PC-3 (cell line): Measurements from ENCODE around the gene HSD17B12. TPM values are rescaled to one million over a fixed set of nuclear protein-coding genes. Genes with fewer than 3 reads are reported as not detected.

ENCODE experiments used
- ATAC-seq: fragments of 200-7000 bp; cut with Tn5 transposase; 2 replicates; pipeline ENCODE4 v1.9.1; 2020; ENCODE audit warnings: mild to moderate bottlenecking, moderate library complexity
- BruUV-seq: library from RNA; stranded (reverse); fragments of 400-500 nt; replicated peaks from 2 replicates; lab custom pipeline; 2021; lab: Mats Ljungman, UMichigan
- CTCF ChIA-PET: fragments of 300-600 bp; sonication (Branson Sonifier 250); formaldehyde crosslinking; loops from one replicate; lab custom pipeline; 2022; ENCODE audit warnings: antibody characterized with exemption; lab: Charles Lee
- POLR2A ChIA-PET: fragments of 300-600 bp; sonication (Branson Sonifier 250); formaldehyde crosslinking; loops from one replicate; lab custom pipeline; 2022; ENCODE audit warnings: antibody characterized with exemption; ENCODE audit not compliant: unreplicated experiment; lab: Charles Lee
- DNase-seq: peaks from one replicate; pipeline ENCODE4 v3.0.0-alpha.2; 2015
- H2AFZ ChIP-seq: fragments of 300-600 bp; sonication (generic); 2 replicates; pipeline ENCODE4 v1.6.0; 2016; ENCODE audit warnings: antibody characterized with exemption, low read length
- H3F3A ChIP-seq: fragments of 300-600 bp; sonication (generic); one replicate; pipeline ENCODE4 v1.6.0; 2017; ENCODE audit warnings: antibody characterized with exemption, low read length, control low read depth, mild to moderate bottlenecking; ENCODE audit not compliant: unreplicated experiment
- H3K27ac ChIP-seq: fragments of 300-600 bp; sonication (generic); 2 replicates; pipeline ENCODE4 v1.5.1; 2016; ENCODE audit warnings: mild to moderate bottlenecking, low read length
- H3K27me3 ChIP-seq: fragments of 300-600 bp; sonication (generic); 2 replicates; pipeline ENCODE4 v1.6.1; 2016; ENCODE audit warnings: low read length, mixed read lengths
- H3K36me3 ChIP-seq: fragments of 300-600 bp; sonication (generic); 2 replicates; pipeline ENCODE4 v1.6.1; 2016; ENCODE audit warnings: low read depth, mixed run types, low read length, mixed read lengths
- H3K4me1 ChIP-seq: fragments of 300-600 bp; sonication (generic); 2 replicates; pipeline ENCODE4 v1.5.1; 2016; ENCODE audit warnings: low read length; ENCODE audit not compliant: insufficient read depth
- H3K4me2 ChIP-seq: fragments of 300-600 bp; sonication (generic); 2 replicates; pipeline ENCODE4 v1.6.0; 2016; ENCODE audit warnings: low read length
- H3K4me3 ChIP-seq: fragments of 300-600 bp; sonication (generic); 2 replicates; pipeline ENCODE4 v1.5.1; 2016; ENCODE audit warnings: mild to moderate bottlenecking, low read length, mixed read lengths
- H3K79me2 ChIP-seq: fragments of 300-600 bp; sonication (generic); 2 replicates; pipeline ENCODE4 v1.6.1; 2017; ENCODE audit warnings: low read length, mixed read lengths
- H3K9ac ChIP-seq: fragments of 300-600 bp; sonication (generic); 2 replicates; pipeline ENCODE4 v1.6.0; 2016; ENCODE audit warnings: mild to moderate bottlenecking, low read length
- H3K9me2 ChIP-seq: fragments of 300-600 bp; sonication (generic); replicated peaks from 2 replicates; pipeline ENCODE4 v1.6.1; 2016; ENCODE audit warnings: mixed run types, low read length, mixed read lengths
- H3K9me3 ChIP-seq: fragments of 300-600 bp; sonication (generic); 2 replicates; pipeline ENCODE4 v1.6.1; 2016; ENCODE audit warnings: low read length, mixed read lengths
- H4K20me1 ChIP-seq: fragments of 300-600 bp; sonication (generic); 2 replicates; pipeline ENCODE4 v1.6.1; 2016; ENCODE audit warnings: low read length, mixed read lengths
- CTCF ChIP-seq: fragments of 300-600 bp; sonication (generic); conservative IDR thresholded peaks from 2 replicates; pipeline ENCODE4 v1.5.1; 2017; ENCODE audit warnings: antibody characterized with exemption, low read depth, mild to moderate bottlenecking, low read length
- EZH2 ChIP-seq: fragments of 300-600 bp; sonication (generic); IDR thresholded peaks from one replicate; pipeline ENCODE4 v1.6.1; 2017; ENCODE audit warnings: antibody characterized with exemption, mild to moderate bottlenecking, low read length; ENCODE audit not compliant: unreplicated experiment
- EZH2phosphoT487 ChIP-seq: fragments of 300-600 bp; sonication (generic); IDR thresholded peaks from 2 replicates; pipeline ENCODE4 v1.6.1; 2018; ENCODE audit warnings: mild to moderate bottlenecking, antibody characterized with exemption, low read length, borderline replicate concordance
- intact Hi-C: fragments of 100-400 bp; cut with micrococcal nuclease; formaldehyde crosslinking; loops from 2 replicates; pipeline ENCODE4 v1.9.0; 2023
- total RNA-seq: library from RNA; depleted of rRNA; stranded (reverse); fragments of >200 nt; gene quantifications from 2 replicates; pipeline ENCODE4 v1.2.3, GENCODE V29; 2014

HSD17B12 gene
- total RNA-seq, 1 experiment from 2014 or later: 77.6 TPM

DNA sequence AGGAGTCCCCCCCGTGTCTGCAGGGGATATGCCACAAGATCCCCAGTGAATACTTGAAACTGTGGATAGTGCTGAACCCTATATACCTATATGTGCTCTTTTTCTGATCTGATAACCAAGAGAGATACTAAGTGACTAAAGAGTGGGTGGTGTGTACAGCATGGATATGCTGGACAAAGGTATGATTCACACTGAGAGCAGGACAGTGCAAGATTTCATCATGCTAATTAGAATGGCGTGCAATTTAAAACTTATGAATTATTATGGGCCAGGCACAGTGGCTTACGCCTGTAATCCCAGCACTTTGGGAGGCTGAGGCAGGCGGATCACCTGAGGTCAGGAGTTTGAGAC lies 109.9 kb downstream of the HSD17B12 start:
- TF ChIP-seq EZH2phosphoT487 (no peak), CTCF (no peak), EZH2 (no peak)
- no peaks in the 10 kb centered on the region for H3K36me3 ChIP-seq
- H2AFZ ChIP-seq: no peak overlapping the region
- 0 out of 2 replicates have a peak overlapping the region, but pooled peaks have one; percentile 17 for H3K4me2 ChIP-seq
- no peaks in the 10 kb centered on the region for H3F3A ChIP-seq
- H4K20me1 ChIP-seq: no peaks in the 10 kb centered on the region
- peak; percentile 43; the same call in 1 of the 2 replicates for ATAC-seq
- H3K79me2 ChIP-seq: no peaks in the 10 kb centered on the region
- H3K4me3 ChIP-seq: no peak overlapping the region
- H3K9ac ChIP-seq: no peak overlapping the region
- CTCF ChIA-PET: no interaction called here
- intact Hi-C loops: no loop called here
- H3K27ac ChIP-seq: no peak overlapping the region
- H3K27me3 ChIP-seq: no peaks in the 10 kb centered on the region
- BruUV-seq: no TSS peak
- peak; percentile 9 for DNase-seq
- POLR2A ChIA-PET: no interaction called here
- H3K4me1 ChIP-seq: peaks cover 11% of the 10 kb centered on the region
- H3K9me2 ChIP-seq: no peaks in the 10 kb centered on the region
- no peaks in the 10 kb centered on the region for H3K9me3 ChIP-seq

DNA sequence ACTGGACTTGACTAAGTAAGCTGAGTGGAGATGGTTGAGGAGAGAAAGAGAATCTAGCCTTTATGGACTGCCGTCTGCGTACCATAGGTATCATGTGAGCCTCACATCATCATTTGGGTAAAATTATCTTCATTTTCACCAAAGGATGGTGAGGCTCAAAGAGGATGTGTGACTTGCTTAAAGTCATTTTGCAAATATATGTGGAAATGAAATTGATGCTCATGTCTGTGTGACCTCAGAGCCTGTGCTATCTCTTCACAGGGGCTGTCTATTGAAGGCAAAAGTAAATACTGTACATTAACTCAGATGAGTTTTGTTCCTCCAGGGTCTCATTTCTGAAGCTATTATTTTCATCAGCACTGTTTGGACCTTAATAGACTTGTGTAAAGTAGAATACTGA lies 116.8 kb downstream of the HSD17B12 start:
- CTCF ChIA-PET: interaction anchor here (0.6 kb wide), 1 partner anchor 420 kb away, joined by 4 read pairs; no protein-coding TSS in a partner anchor
- DNase-seq (no peak), ATAC-seq (no peak; the same call in 1 of the 2 replicates)
- no peaks in the 10 kb centered on the region for H3F3A ChIP-seq
- no peak overlapping the region for H3K9ac ChIP-seq
- H3K4me3 ChIP-seq: no peak overlapping the region
- TF ChIP-seq CTCF: no peak
- TF ChIP-seq EZH2: no peak
- no peak for TF ChIP-seq EZH2phosphoT487
- peaks cover 10% of the 10 kb centered on the region; the same call in 1 of the 2 replicates for H3K36me3 ChIP-seq
- H3K4me2 ChIP-seq: no peak overlapping the region
- H3K79me2 ChIP-seq: no peaks in the 10 kb centered on the region
- H3K27me3 ChIP-seq: no peaks in the 10 kb centered on the region
- intact Hi-C loops: no loop called here
- 0 out of 2 replicates have a peak, but pooled peaks cover under 1% of the 10 kb centered on the region for H4K20me1 ChIP-seq
- no peak overlapping the region for H2AFZ ChIP-seq
- H3K9me2 ChIP-seq: no peaks in the 10 kb centered on the region
- no peak overlapping the region for H3K27ac ChIP-seq
- POLR2A ChIA-PET: no interaction called here
- no TSS peak for BruUV-seq
- H3K9me3 ChIP-seq: no peaks in the 10 kb centered on the region
- H3K4me1 ChIP-seq: peaks cover 8% of the 10 kb centered on the region

DNA sequence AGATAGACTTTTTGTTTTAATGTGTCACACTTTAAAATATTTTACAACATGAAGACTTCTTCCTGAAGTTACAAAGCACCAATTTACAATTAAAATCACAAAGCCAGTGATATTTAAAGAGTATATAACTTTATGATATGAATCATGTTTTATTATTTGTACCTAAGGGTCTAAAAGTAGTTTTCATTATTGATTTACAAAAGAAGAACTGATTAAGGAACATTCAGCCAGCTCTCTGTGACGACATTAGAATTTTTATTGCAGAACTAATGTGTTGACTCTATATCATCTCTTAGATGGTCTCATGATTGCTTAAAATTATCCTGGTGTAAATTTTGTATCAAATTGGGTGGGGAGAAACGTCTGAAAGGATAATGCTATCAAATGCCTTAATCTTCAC lies 117.3 kb downstream of the HSD17B12 start:
- CTCF ChIA-PET: interaction anchor here (0.6 kb wide), 1 partner anchor 420 kb away, joined by 4 read pairs; no protein-coding TSS in a partner anchor
- no peak overlapping the region for H3K9ac ChIP-seq
- H3K27ac ChIP-seq: no peak overlapping the region
- intact Hi-C loops: no loop called here
- peak; percentile 35 for ATAC-seq
- H3K9me3 ChIP-seq: no peaks in the 10 kb centered on the region
- H3K36me3 ChIP-seq: peaks cover 10% of the 10 kb centered on the region; the same call in 1 of the 2 replicates
- TF ChIP-seq CTCF (no peak), EZH2 (no peak), EZH2phosphoT487 (no peak)
- no peak overlapping the region for H2AFZ ChIP-seq
- BruUV-seq: no TSS peak
- no peaks in the 10 kb centered on the region for H3K9me2 ChIP-seq
- no peak overlapping the region for H3K4me3 ChIP-seq
- no peaks in the 10 kb centered on the region for H3K27me3 ChIP-seq
- POLR2A ChIA-PET: interaction anchor here (0.7 kb wide), 1 partner anchor 17 kb away, joined by 5 read pairs; no protein-coding TSS in a partner anchor
- H3K4me2 ChIP-seq: no peak overlapping the region
- H3K79me2 ChIP-seq: no peaks in the 10 kb centered on the region
- no peak for DNase-seq
- no peaks in the 10 kb centered on the region for H3F3A ChIP-seq
- peaks cover 8% of the 10 kb centered on the region for H3K4me1 ChIP-seq
- 0 out of 2 replicates have a peak, but pooled peaks cover 4% of the 10 kb centered on the region for H4K20me1 ChIP-seq
